Right atrium auricular region (tissue), 2 donors: ENCODE measurements around the gene ADAMTS17. TPM values are rescaled to one million over a fixed set of nuclear protein-coding genes. Genes with fewer than 3 reads are reported as not detected.
A peak's percentile ranks its signal among the peaks of the same experiment; 100 is the strongest.

Experiments
- DNase-seq: peaks from one replicate; pipeline ENCODE4 v3.0.0-alpha.2; 2019; ENCODE audit warnings: low spot score
- H3K27ac ChIP-seq, 2 donors: fragments of 200-600 bp; sonication (generic); 1 replicate in 1 of 2; 2 replicates in 1 of 2; pipeline ENCODE4 v1.5.1; 2016 to 2019
- H3K27me3 ChIP-seq, 2 donors: fragments of 200-600 bp; sonication (generic); one replicate each; pipeline versions ENCODE4 v1.5.1 to v1.6.0; 2017 to 2019
- H3K36me3 ChIP-seq: fragments of 200-600 bp; sonication (generic); one replicate; pipeline ENCODE4 v1.5.1; 2016
- H3K4me1 ChIP-seq, 2 donors: fragments of 200-600 bp; sonication (generic); one replicate each; pipeline versions ENCODE4 v1.5.1 to v1.6.0; 2017 to 2019
- H3K4me3 ChIP-seq, 2 donors: fragments of 200-600 bp; sonication (generic); 1 replicate in 1 of 2; 2 replicates in 1 of 2; pipeline ENCODE4 v1.5.1; 2017 to 2019; ENCODE audit warnings: mild to moderate bottlenecking in 1 of 2, moderate library complexity in 1 of 2
- H3K9me3 ChIP-seq, 2 donors: fragments of 200-600 bp; sonication (generic); one replicate each; pipeline ENCODE4 v1.5.1; 2019
- total RNA-seq, 2 donors: library from RNA; depleted of rRNA; stranded (reverse); fragments of >200 nt; gene quantifications; one replicate each; pipeline ENCODE4 v1.1.0, GENCODE V29; 2016
- TF ChIP-seq, protein P1 (sequence below), 2 donors: fragments of 200-600 bp; sonication (generic); IDR thresholded peaks; one replicate each; pipeline ENCODE4 v1.5.1; 2019; ENCODE audit warnings: antibody characterized with exemption in 2 of 2

ADAMTS17 gene
- total RNA-seq, 2 donors from 2014 or later, result 3.6 to 4.4 TPM

DNA sequence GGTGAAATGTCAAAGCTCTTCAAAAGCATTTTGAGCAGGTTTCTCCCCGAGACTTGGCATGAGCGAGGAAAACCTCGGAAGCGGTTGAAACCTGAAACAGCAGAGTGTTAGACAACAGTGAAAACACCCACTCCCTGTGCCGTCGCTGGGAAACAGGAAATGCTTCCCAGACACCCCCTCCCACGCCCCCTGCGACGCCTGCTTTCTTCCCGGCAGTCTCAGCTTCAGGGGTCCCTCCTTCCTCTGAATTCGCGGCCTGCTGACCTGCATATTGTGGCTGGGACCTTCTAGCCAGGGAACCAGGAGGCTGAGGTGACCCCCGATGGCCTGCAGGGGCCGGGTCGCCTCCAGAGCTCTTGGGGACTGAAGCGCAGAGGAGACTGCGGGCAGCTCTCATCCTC lies 357.9 kb downstream of the ADAMTS17 start:
- TF ChIP-seq, protein P1, sequence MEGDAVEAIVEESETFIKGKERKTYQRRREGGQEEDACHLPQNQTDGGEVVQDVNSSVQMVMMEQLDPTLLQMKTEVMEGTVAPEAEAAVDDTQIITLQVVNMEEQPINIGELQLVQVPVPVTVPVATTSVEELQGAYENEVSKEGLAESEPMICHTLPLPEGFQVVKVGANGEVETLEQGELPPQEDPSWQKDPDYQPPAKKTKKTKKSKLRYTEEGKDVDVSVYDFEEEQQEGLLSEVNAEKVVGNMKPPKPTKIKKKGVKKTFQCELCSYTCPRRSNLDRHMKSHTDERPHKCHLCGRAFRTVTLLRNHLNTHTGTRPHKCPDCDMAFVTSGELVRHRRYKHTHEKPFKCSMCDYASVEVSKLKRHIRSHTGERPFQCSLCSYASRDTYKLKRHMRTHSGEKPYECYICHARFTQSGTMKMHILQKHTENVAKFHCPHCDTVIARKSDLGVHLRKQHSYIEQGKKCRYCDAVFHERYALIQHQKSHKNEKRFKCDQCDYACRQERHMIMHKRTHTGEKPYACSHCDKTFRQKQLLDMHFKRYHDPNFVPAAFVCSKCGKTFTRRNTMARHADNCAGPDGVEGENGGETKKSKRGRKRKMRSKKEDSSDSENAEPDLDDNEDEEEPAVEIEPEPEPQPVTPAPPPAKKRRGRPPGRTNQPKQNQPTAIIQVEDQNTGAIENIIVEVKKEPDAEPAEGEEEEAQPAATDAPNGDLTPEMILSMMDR (IDR thresholded peaks at IDR 0.05), result no peak
- H3K4me1 ChIP-seq, result peaks cover 0 to 13% of the 10 kb centered on the region in 2 donors
- no peaks in the 10 kb centered on the region for H3K9me3 ChIP-seq
- H3K36me3 ChIP-seq, result no peaks in the 10 kb centered on the region
- no peaks in the 10 kb centered on the region for H3K27me3 ChIP-seq
- H3K27ac ChIP-seq, result no peak overlapping the region
- H3K4me3 ChIP-seq, result no peak overlapping the region
- no peak for DNase-seq

DNA sequence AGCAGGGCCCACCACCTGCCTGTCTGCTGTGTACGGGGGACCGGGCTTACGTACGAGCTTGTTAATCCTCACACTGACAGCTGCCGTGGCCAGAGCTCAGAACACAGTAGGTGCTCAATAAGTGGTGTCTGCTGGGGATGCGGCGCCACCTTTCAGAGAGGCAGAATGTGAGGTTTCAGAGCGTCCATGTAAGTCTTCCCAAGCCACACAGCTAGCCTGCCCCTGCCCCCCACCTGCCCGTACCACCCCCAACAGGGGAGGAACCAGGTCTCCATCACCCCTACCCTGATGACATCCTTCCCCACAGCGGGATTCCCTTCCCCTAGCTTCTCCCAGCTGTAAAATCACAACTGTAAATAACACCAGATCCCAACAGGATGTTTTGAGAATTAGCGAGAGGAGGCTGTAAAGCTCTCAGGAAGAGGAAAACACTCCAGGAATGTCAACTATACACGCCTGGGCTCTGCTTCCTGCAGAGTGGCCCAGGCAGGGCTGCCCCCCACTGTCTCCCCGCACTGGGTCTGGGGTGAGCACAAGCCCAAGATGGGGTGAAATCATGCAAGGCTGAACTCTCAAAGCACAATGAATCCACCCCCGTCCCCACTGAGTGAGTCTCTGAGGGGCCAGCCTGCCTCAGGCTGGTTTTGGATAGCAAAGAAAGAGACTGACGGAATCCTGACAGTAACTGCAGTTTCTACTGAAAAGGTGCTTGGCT lies 358.4 kb downstream of the ADAMTS17 start:
- Histone ChIP-seq H3K9me3 (no peaks in the 10 kb centered on the region), H3K36me3 (no peaks in the 10 kb centered on the region), H3K27ac (no peak overlapping the region), H3K27me3 (no peaks in the 10 kb centered on the region), H3K4me1 (peaks cover 0 to 13% of the 10 kb centered on the region in 2 donors), H3K4me3 (no peak overlapping the region)
- TF ChIP-seq, protein P1 (IDR thresholded peaks at IDR 0.05), result no peak
- DNase-seq, result no peak

DNA sequence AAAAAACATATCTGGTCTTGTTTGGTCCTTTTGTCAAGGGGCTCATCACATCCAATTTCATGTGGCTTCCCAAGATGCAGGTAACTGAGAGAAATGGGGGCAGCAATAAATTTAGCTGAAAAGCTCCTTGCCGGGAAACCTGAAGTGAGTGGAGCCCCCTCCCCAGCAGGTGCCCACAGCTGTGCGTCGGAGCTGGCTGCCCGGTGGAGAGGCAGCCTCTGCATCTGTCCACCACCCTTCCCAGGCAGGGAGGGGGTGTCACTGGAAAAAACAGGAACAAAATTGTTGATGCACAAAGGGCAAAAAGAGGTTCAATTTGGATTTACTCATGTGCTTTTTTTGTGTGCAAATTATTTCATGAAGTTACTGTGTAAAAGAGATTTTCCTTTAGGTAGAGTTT lies 359.1 kb downstream of the ADAMTS17 start:
- Histone ChIP-seq H3K27me3 (no peaks in the 10 kb centered on the region), H3K4me3 (no peak overlapping the region), H3K36me3 (no peaks in the 10 kb centered on the region), H3K4me1 (peaks cover 0 to 13% of the 10 kb centered on the region in 2 donors), H3K27ac (no peak overlapping the region), H3K9me3 (no peaks in the 10 kb centered on the region)
- DNase-seq, result no peak
- TF ChIP-seq, protein P1 (IDR thresholded peaks at IDR 0.05), result no peak

DNA sequence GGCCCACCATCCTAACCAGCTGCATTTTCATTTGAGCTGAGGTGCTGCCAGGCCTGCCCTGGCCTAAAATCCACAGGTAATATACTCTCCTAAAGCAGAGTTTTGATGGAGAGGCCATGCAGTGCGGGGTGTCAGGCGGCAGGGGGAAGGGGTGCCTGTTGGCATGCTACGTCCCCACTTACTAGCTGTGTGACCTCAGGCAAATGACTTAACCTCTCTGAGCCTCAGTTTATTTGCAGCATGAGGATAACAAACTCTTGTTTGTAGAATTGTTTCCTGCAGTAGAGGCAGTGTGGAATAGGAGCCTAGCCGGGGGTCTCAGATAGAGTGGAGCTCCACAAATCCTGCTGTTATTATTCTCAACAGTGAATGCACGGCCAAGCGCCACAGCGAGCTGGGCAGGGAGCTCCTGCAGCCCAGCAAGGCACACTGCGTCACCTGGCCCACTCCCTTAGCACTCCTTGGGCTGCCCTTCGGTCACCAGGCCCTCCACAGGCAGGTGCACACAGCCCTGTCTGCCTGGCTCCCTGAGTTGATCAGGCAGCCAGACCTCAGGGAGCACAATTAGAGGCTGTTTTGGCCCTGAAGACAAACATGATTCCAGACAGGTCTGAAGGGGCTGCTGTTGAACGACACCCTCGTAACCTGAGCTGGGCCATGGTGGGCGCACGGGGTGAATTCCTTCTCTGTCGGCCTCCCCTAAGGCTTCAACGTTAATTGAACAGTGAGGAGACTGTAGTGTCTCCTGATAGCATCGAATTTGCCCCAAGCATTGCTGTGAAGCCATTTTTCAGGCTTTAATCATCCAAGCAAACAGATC lies 359.7 kb downstream of the ADAMTS17 start:
- TF ChIP-seq, protein P1 (IDR thresholded peaks at IDR 0.05), result no peak
- Histone ChIP-seq H3K36me3 (no peaks in the 10 kb centered on the region), H3K27me3 (no peaks in the 10 kb centered on the region), H3K4me1 (peaks cover 0 to 13% of the 10 kb centered on the region in 2 donors), H3K9me3 (no peaks in the 10 kb centered on the region), H3K27ac (no peak overlapping the region), H3K4me3 (no peak overlapping the region)
- DNase-seq, result no peak

DNA sequence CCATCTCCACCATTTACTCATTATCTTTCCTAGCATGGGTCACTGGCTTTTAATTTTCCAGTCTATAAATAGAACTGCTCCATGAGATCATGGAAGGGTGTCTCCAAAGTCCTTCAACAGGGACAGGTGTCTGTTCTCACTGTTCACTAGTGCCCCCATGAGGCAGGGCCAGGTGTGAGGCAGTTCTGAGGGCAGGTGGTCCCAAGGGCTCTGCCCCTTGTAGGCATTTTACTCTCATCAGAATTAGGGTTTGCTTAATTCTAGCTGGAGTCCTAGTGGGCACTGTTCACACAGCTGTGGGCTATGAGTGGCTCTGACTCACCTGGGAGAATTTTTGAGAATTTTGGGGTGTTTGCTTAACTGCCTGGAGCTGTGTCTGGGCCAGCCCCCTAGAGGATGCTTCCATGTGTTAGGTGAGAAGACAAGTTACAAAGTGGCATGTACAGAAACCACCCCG lies 360.6 kb downstream of the ADAMTS17 start:
- no peak overlapping the region for H3K4me3 ChIP-seq
- no peaks in the 10 kb centered on the region for H3K27me3 ChIP-seq
- H3K27ac ChIP-seq, result no peak overlapping the region
- H3K4me1 ChIP-seq, result peaks cover 0 to 13% of the 10 kb centered on the region in 2 donors
- TF ChIP-seq, protein P1 (IDR thresholded peaks at IDR 0.05), result peak in 1 of 2 donors; percentile 32
- no peaks in the 10 kb centered on the region for H3K9me3 ChIP-seq
- no peak for DNase-seq
- H3K36me3 ChIP-seq, result no peaks in the 10 kb centered on the region
